H9 (cell line): ENCODE measurements around the gene ZNF414. TPM values are rescaled to one million over a fixed set of nuclear protein-coding genes. Genes with fewer than 3 reads are reported as not detected.

Source experiments
- DNase-seq: peaks from one replicate; pipeline ENCODE4 v3.0.0-alpha.2; 2017
- H2AFZ ChIP-seq: one replicate; pipeline ENCODE4 v1.6.1; 2013; ENCODE audit warnings: mild to moderate bottlenecking, low read length, control low read depth, moderate library complexity
- H2AK5ac ChIP-seq: 2 replicates; pipeline ENCODE4 v1.6.1; 2013; ENCODE audit warnings: low read length, control low read depth, mixed read lengths; ENCODE audit not compliant: insufficient read length
- H2BK120ac ChIP-seq: one replicate; pipeline ENCODE4 v1.6.1; 2013; ENCODE audit warnings: low read depth, mild to moderate bottlenecking, low read length, control low read depth, inconsistent platforms; ENCODE audit not compliant: poor library complexity, severe bottlenecking
- H2BK12ac ChIP-seq: 2 replicates; pipeline ENCODE4 v1.6.1; 2013; ENCODE audit warnings: low read length, control low read depth, mixed read lengths, low read depth; ENCODE audit not compliant: insufficient read length
- H2BK15ac ChIP-seq: 2 replicates; pipeline ENCODE4 v1.6.1; 2013; ENCODE audit warnings: low read depth, low read length, control low read depth
- H2BK20ac ChIP-seq: one replicate; pipeline ENCODE4 v1.6.1; 2013; ENCODE audit warnings: low read depth, mild to moderate bottlenecking, low read length, control low read depth, inconsistent platforms; ENCODE audit not compliant: poor library complexity, severe bottlenecking
- H2BK5ac ChIP-seq: 2 replicates; pipeline ENCODE4 v1.6.1; 2013; ENCODE audit warnings: low read length, control low read depth, mixed read lengths; ENCODE audit not compliant: insufficient read length
- H3K14ac ChIP-seq: 2 replicates; pipeline ENCODE4 v1.6.1; 2013; ENCODE audit warnings: low read length, control low read depth; ENCODE audit not compliant: insufficient read depth
- H3K18ac ChIP-seq: 2 replicates; pipeline ENCODE4 v1.6.1; 2013; ENCODE audit warnings: low read depth, mild to moderate bottlenecking, mixed read lengths, low read length, control low read depth; ENCODE audit not compliant: insufficient read length
- H3K23ac ChIP-seq: 2 replicates; pipeline ENCODE4 v1.6.1; 2013; ENCODE audit warnings: low read length, control low read depth, mixed read lengths, low read depth; ENCODE audit not compliant: insufficient read length
- H3K23me2 ChIP-seq: 2 replicates; pipeline ENCODE4 v1.6.1; 2013; ENCODE audit warnings: low read depth, mild to moderate bottlenecking, mixed read lengths, low read length, control low read depth; ENCODE audit not compliant: insufficient read length, poor library complexity, severe bottlenecking
- H3K27ac ChIP-seq: 2 replicates; pipeline ENCODE4 v1.5.1; 2013; ENCODE audit warnings: low read length, control low read depth, mixed read lengths, low read depth; ENCODE audit not compliant: insufficient read length
- H3K27me3 ChIP-seq: 2 replicates; pipeline ENCODE4 v1.6.1; 2013; ENCODE audit warnings: low read length, control low read depth, inconsistent platforms; ENCODE audit not compliant: insufficient read depth
- H3K4ac ChIP-seq: 2 replicates; pipeline ENCODE4 v1.6.1; 2013; ENCODE audit warnings: low read depth, mild to moderate bottlenecking, control low read depth, inconsistent platforms, low read length, moderate library complexity
- H3K4me1 ChIP-seq: 2 replicates; pipeline ENCODE4 v1.6.1; 2013; ENCODE audit warnings: low read length, control low read depth, inconsistent platforms; ENCODE audit not compliant: insufficient read depth
- H3K4me2 ChIP-seq: 2 replicates; pipeline ENCODE4 v1.6.1; 2013; ENCODE audit warnings: low read length, control low read depth, mixed read lengths; ENCODE audit not compliant: insufficient read length, insufficient read depth
- H3K56ac ChIP-seq: 2 replicates; pipeline ENCODE4 v1.6.1; 2013; ENCODE audit warnings: low read depth, mild to moderate bottlenecking, mixed read lengths, low read length, control low read depth; ENCODE audit not compliant: insufficient read length
- H3K79me1 ChIP-seq: 2 replicates; pipeline ENCODE4 v1.6.1; 2013; ENCODE audit warnings: low read depth, mild to moderate bottlenecking, moderate library complexity, low read length, control low read depth, inconsistent platforms; ENCODE audit not compliant: insufficient read depth, poor library complexity, severe bottlenecking
- H3K79me2 ChIP-seq: 2 replicates; pipeline ENCODE4 v1.6.1; 2013; ENCODE audit warnings: low read length, control low read depth, inconsistent platforms; ENCODE audit not compliant: insufficient read depth
- H3K9ac ChIP-seq: 2 replicates; pipeline ENCODE4 v1.6.1; 2013; ENCODE audit warnings: low read length, control low read depth, mixed read lengths; ENCODE audit not compliant: insufficient read length; ENCODE audit errors: extremely low read depth
- H3K9me3 ChIP-seq: one replicate; pipeline ENCODE4 v1.6.1; 2013; ENCODE audit warnings: low read depth, low read length, inconsistent platforms; ENCODE audit not compliant: control insufficient read depth
- H3T11ph ChIP-seq: one replicate; pipeline ENCODE4 v1.6.1; 2013; ENCODE audit warnings: mild to moderate bottlenecking, low read length, control low read depth, inconsistent platforms
- H4K20me1 ChIP-seq: one replicate; pipeline ENCODE4 v1.6.1; 2013; ENCODE audit not compliant: control insufficient read depth, insufficient read length, insufficient read depth
- H4K5ac ChIP-seq: 2 replicates; pipeline ENCODE4 v1.6.1; 2013; ENCODE audit warnings: low read depth, mild to moderate bottlenecking, mixed read lengths, low read length, control low read depth; ENCODE audit not compliant: insufficient read length
- H4K8ac ChIP-seq: replicated peaks from 2 replicates; pipeline ENCODE4 v1.6.1; 2013; ENCODE audit warnings: low read length, control low read depth, mixed read lengths, low read depth; ENCODE audit not compliant: insufficient read length
- H4K91ac ChIP-seq: 2 replicates; pipeline ENCODE4 v1.6.1; 2013; ENCODE audit warnings: low read depth, mild to moderate bottlenecking, moderate library complexity, mixed read lengths, low read length, control low read depth; ENCODE audit not compliant: insufficient read length
- H3K27ac Mint-ChIP-seq, 3 experiments: 2 replicates in 2 of 3; 3 replicates in 1 of 3; pipeline ENCODE4 v1.8.0; 2020 to 2021; ENCODE audit warnings: mixed read lengths in 3 of 3, mild to moderate bottlenecking in 1 of 3, moderate library complexity in 1 of 3
- H3K27me3 Mint-ChIP-seq: 2 replicates; pipeline ENCODE4 v1.8.0; 2021; ENCODE audit warnings: low read depth, mild to moderate bottlenecking, moderate library complexity, mixed read lengths
- H3K36me3 Mint-ChIP-seq, 3 experiments: 2 replicates in 2 of 3; 3 replicates in 1 of 3; pipeline ENCODE4 v1.8.0; 2020 to 2021; ENCODE audit warnings: low read depth in 3 of 3, mixed read lengths in 3 of 3; ENCODE audit not compliant: insufficient read depth in 1 of 3
- H3K4me1 Mint-ChIP-seq, 2 experiments: 2 replicates each; pipeline ENCODE4 v1.8.0; 2020; ENCODE audit warnings: mixed read lengths in 2 of 2
- H3K4me3 Mint-ChIP-seq, 2 experiments: 2 replicates in 1 of 2; 3 replicates in 1 of 2; pipeline ENCODE4 v1.8.0; 2020 to 2021; ENCODE audit warnings: mild to moderate bottlenecking in 2 of 2, mixed read lengths in 2 of 2, moderate library complexity in 1 of 2
- H3K9me3 Mint-ChIP-seq, 2 experiments: 2 replicates in 1 of 2; 3 replicates in 1 of 2; pipeline ENCODE4 v1.8.0; 2020; ENCODE audit warnings: mild to moderate bottlenecking in 2 of 2, mixed read lengths in 2 of 2, moderate library complexity in 1 of 2
- CTCF ChIP-seq: fragments of 200-600 bp; sonication (generic); conservative IDR thresholded peaks from 3 replicates; pipeline ENCODE4 v1.8.0; 2021; ENCODE audit warnings: antibody characterized with exemption, mild to moderate bottlenecking
- WGBS: extraction: QIAGEN DNeasy Blood & Tissue Kit; methylation state at CpG from one replicate; pipeline ENCODE4 v1.1.7; 2013; ENCODE audit warnings: missing lambda C conversion rate, low lambda C conversion rate, mixed read lengths; ENCODE audit not compliant: insufficient read length; ENCODE audit errors: extremely low coverage; 5-methylcytosine and 5-hydroxymethylcytosine counted together
- total RNA-seq: library from RNA; stranded (reverse); gene quantifications from 2 replicates; pipeline ENCODE4 v1.2.1, GENCODE V29; 2021

Gene ZNF414
- total RNA-seq, 1 experiment from 2014 or later, result 29.3 TPM

DNA sequence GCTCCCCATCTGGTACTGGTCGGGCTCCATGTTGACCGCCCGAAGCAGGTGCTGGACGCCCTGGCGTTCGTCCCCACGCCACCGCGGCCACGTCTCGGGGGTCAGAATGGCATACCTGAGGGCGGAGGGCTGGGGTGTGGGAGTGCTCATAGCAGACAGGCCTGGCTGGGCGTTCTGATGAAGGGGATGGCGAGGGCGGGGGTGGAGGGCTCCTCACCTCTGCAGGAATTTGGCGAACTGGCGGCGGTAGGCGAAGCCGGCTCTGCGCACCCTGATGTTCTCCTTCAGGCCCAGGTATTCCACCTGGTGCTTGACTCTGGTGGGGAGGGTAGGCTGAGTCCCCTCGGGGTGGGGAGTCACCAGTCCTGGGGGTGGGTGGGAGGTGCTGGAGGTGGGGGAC, 22.3 kb upstream of the ZNF414 start:
- Histone ChIP-seq H4K5ac (no peak overlapping the region), H2AK5ac (no peak overlapping the region), H3K4me1 (no peaks in the 10 kb centered on the region), H3K14ac (no peak overlapping the region), H3T11ph (no peak overlapping the region), H4K91ac (no peak overlapping the region), H3K4ac (no peak overlapping the region), H3K9ac (no peak overlapping the region), H3K79me1 (no peaks in the 10 kb centered on the region), H3K27me3 (no peaks in the 10 kb centered on the region), H3K56ac (no peak overlapping the region), H2BK12ac (no peak overlapping the region), H3K23me2 (no peaks in the 10 kb centered on the region), H2BK5ac (no peak overlapping the region), H2AFZ (no peak overlapping the region), H2BK15ac (no peak overlapping the region), H3K79me2 (no peaks in the 10 kb centered on the region), H3K27ac (no peak overlapping the region), H3K4me2 (no peak overlapping the region), H3K9me3 (no peaks in the 10 kb centered on the region), H3K23ac (no peak overlapping the region), H3K18ac (no peak overlapping the region), H2BK120ac (no peak overlapping the region), H2BK20ac (no peak overlapping the region), H4K8ac (no peak overlapping the region), H4K20me1 (no peaks in the 10 kb centered on the region)
- no CpG with 5 or more reads among the region's 22 CpGs for WGBS
- peak overlapping the region in 2 of 3 experiments; percentile 14 to 62; a peak in 3 of 7 replicates for H3K27ac Mint-ChIP-seq
- no peaks in the 10 kb centered on the region for H3K9me3 Mint-ChIP-seq
- H3K4me1 Mint-ChIP-seq, result 0 out of 4 replicates have a peak, but pooled peaks cover 0 to 5% of the 10 kb centered on the region in 2 experiments
- H3K27me3 Mint-ChIP-seq, result peaks cover 2% of the 10 kb centered on the region
- no peaks in the 10 kb centered on the region; a peak in 1 of 7 replicates for H3K36me3 Mint-ChIP-seq
- no peak overlapping the region for H3K4me3 Mint-ChIP-seq
- no peak for DNase-seq
- TF ChIP-seq CTCF, result no peak
